D341Med (cell line): Measurements from ENCODE around the gene SHKBP1.
"Not testable (repeated sequence)": the region's sequence is repeated elsewhere in the genome, so short reads cannot be mapped to it uniquely, and the experiment has no call there.

Source experiments
- DNase-seq: peaks from one replicate; pipeline ENCODE4 v3.0.0; 2012; ENCODE audit warnings: low spot score

Gene SHKBP1

DNA sequence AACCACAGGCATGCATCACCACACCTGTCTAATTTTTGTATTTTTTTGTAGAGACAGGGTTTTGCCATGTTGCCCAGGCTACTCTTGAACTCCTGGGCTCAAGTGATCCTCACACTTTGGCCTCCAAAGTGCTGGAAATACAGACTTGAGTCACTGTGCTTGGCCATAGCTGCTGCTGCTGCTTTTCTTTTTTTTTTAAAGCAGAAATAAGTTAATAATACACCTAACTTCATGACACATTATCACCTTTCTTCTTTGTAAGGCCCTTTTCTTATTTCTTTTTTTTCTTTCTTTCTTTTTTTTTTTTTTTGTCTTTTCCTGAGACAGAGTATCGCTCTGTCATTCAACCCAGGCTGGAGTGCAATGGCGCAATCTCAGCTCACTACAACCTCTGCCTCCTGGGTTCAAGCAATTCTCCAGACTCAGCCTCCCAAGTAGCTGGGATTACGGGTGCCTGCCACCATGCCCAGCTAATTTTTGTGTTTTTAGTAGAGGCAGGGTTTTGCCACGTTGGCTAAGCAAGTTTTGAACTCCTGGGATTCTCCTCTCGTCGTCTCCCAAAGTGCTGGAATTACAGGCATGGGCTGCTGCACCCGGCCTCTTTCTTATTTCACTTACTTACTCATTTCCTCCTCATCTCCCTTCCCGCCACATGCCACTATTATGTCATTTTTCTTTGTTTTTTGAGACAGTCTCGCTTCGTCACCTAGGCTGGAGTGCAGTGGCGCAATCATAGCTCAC lies 8.7 kb downstream of the SHKBP1 start:
- DNase-seq, result no peak

- no peak for DNase-seq
Observed at GRCh38 chr19:40585982-40586422, 9.3 kb downstream of the SHKBP1 start.

DNA sequence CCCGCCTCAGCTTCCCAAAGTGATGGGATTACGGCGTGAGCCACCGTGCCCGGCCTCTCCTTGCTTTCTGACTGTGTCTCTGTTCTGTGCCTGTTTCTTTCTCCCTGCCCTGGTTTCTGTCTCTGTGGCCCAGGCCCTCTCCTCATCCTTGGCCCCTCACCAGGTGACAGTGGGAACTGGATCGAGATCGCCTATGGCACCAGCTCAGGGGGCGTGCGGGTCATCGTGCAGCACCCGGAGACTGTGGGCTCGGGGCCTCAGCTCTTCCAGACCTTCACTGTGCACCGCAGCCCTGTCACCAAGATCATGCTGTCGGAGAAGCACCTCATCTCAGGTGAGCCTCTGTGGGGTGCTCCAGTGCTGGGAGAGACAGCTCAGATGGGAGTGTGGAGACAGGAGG lies 9.9 kb downstream of the SHKBP1 start:
- DNase-seq, result peak; percentile 9

- peak; percentile 25 for DNase-seq
Observed at GRCh38 chr19:40588110-40588854, 11.6 kb downstream of the SHKBP1 start.

DNA sequence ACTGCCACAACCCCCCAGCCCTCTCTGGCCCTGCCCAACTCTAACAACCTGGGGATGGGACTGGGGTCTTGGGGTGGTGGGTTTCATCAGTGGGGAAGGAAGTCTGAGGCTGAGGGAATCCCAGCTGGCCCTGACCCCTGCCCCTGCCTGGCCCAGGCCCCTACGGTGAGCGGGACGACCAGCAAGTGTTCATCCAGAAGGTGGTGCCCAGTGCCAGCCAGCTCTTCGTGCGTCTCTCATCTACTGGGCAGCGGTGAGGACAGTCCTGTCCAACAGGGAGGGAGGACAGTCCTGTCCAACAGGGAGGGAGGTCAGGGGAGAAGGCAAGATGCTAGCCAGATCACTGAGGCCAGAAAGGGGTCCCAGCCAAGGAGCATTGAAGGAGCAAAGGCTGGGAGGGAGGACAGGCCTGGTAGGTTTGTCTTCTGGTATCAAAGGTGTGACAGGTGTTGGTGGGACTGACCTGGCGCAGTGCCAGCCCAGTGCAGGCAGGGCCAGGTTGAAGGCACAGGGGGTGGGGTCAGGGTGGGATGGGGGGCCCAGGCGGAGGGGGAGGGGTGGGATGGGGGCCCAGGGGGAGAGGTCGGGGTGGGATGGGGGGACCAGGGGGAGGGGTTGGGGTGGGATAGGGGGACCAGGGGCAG lies 12.4 kb downstream of the SHKBP1 start:
- DNase-seq, result peak; percentile 14

DNA sequence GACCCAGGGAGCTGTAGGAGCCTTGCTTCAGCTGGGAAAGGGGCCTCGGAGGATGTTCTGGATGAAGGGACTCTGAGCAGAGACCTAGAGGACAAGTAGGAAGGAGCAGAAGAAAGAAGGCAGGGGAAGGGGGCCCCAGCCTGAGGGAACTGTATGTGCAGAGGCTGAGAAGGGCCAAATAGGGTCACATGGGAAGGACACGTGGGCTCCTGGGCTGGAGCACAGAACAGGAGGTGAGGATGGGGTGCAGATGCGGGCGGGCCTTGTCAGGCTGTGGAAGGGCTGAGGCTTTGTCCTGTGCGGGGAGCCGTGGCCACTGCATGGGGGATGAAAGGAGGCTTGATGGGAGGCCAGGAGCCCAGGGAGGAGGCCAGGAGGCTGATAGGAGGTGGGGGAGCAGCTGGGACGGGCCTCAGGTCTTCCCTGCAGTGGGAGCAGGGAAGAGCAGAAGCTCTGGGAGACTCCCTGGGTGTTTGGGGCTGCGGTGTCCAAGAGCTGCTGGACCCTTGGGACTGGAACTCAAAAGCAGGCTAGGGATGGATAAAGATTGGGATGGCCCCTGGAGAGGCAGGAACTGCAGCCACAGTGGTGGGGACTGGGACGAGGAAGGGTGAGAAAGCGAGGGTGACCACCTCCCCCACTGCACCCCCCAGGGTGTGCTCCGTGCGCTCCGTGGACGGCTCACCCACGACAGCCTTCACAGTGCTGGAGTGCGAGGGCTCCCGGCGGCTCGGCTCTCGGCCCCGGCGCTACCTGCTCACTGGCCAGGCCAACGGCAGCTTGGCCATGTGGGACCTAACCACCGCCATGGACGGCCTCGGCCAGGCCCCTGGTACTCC lies 13.1 kb downstream of the SHKBP1 start:
- DNase-seq, result no peak

DNA sequence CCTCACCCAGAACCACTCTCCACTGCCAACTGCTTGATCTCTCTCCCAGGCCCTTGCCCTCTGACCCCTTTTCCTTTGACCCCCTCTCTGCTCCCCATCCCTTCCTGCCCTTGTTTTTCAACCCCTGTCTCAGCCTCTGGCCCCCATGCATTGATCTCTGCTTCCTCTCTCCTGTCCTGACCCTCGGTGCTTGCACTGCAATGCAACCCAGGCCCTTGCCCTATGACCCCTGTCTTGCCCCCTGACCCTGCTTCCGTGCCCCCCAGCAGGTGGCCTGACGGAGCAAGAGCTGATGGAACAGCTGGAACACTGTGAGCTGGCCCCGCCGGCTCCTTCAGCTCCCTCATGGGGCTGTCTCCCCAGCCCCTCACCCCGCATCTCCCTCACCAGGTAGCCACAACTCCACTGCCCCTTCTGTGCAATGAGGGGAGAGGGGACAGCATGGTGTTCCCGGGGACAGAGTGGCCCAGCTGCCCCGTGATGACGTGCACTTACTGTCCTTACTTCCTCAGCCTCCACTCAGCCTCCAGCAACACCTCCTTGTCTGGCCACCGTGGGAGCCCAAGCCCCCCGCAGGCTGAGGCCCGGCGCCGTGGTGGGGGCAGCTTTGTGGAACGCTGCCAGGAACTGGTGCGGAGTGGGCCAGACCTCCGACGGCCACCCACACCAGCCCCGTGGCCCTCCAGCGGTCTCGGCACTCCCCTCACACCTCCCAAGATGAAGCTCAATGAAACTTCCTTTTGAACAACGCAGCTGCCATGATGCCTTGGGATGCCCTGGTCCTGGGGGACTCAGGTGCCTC lies 14.0 kb downstream of the SHKBP1 start:
- no peak for DNase-seq

- DNase-seq, result not testable (repeated sequence)
Observed at GRCh38 chr19:40591724-40592123, 15.1 kb downstream of the SHKBP1 start.

- peak; percentile 51 for DNase-seq
Observed at GRCh38 chr19:40592170-40592569, 15.5 kb downstream of the SHKBP1 start.

DNA sequence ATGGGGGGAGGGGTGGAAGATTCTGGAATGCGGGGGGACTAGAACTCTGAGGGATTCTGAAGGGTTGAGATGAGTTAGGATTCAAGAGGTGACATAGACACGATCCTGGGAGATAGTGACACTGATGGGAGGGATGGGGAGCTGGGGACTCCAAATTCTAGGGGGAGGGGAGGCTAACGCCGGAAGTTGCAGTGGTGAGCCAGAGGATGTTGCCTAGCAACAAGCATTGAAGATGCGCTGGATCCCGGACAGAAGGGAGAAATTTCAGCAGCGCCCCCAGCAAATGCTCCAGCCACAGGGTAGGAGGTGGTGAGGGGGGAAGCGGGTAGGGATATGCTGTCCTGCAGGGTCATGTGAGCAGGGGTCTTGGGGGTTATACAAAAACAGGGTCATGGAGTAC lies 17.6 kb downstream of the SHKBP1 start:
- DNase-seq, result no peak

DNA sequence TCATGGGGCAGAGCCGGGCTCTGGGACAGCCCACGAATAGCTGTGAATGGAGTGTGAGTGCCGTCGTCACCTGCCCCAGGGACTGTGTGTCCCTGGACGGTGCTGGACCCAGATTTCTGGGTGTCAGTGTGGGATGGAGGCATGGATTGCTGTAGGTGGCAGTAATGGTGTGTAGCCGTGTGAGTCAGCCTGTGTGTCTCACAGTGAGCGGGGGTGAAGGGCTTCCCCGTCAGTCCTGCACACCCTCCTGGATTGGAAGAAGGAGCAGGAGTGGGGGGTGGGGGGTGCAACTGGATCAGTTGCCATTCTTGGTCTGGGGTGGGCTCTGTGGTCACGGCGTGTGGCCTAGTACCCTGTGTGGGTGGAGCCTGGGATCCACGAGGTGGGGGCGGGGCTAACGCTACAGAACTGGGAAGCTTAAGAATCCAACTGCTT lies 18.0 kb downstream of the SHKBP1 start:
- peak; percentile 43 for DNase-seq

GRCh38 chr19:40596608-40597328 lies 20.1 kb downstream of the SHKBP1 start:
- DNase-seq, result peak; percentile 30

GRCh38 chr19:40597329-40597838 lies 20.7 kb downstream of the SHKBP1 start:
- DNase-seq, result no peak

DNA sequence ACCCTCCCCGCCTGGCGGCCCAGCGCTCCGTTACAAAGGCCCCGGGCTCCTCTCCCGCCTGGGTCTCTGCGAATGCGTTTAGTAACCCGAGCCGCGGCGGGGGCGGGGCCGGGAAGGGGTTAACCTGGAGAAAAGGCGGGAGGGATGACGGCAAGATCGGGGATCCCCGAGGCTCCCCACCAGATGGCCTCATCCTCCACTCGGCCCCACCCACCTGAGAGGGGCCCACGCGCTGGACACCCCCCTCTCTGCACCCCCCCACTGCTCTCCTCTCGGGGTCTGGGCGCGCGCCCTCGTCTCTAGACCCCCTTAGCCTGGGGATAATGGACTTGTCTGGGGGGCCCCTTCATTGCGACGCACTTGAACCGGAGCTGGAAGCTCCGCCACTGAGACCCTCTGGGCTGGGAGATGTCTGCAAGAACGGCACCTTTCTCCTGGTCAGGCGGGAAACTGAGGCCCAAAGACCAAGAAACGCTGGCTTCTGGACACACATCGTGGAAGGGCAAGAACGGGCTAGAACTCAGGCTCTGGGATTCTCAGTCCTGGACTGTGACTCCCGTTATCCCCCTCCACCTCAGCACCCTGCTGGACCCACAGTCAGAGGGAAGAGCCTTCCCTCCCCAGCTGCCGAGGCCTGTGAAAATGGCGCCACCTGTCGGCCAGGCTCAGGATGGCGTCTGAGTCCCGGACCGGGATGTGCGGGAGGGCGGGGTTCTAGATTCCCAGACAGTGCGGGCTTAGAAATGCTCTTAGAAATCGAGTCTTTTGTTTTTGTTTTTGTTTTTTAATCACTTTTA lies 21.6 kb downstream of the SHKBP1 start:
- DNase-seq, result peak; percentile 87

GRCh38 chr19:40598918-40599307 lies 22.2 kb downstream of the SHKBP1 start:
- no peak for DNase-seq

- peak; percentile 28 for DNase-seq
Observed at GRCh38 chr19:40599331-40599901, 22.7 kb downstream of the SHKBP1 start.

DNA sequence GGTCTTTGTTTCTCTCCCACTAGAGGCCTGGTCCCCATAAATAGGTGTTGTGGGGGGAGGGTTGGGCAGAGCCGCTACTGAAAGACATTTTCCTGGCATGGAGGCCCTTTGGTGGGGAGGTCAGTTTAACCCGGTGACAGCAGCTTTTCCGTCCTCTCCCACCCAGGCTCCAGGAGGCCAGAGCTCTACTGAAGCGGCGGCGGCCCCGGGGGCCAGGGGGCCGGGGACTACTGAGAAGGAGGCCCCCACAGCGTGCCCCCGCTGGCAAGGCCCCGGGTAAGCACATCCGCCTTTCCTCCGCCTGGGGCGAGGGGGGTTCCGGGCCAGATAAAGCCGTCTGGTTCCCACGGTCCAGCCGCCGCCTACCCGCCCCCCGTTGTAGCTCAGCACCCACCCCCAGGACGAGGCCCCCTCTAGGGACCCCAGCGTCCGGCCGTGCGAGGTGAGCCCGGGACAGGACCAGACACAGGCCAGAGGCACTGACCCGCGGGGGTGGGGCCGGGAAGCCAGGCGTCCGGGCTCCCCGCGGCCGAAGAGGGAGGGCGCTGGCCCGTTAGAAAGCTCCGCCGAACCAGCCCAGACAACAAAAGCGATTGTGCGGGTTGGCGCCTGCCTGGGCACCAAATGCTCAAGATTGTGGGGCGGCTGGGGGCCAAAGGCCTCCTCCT lies 23.4 kb downstream of the SHKBP1 start:
- no peak for DNase-seq

- no peak for DNase-seq
Observed at GRCh38 chr19:40600570-40601133, 24.0 kb downstream of the SHKBP1 start.
